Endometrial microvascular endothelial cells (primary cell): Measurements from ENCODE around the gene TENT4A. TPM values are rescaled to one million over a fixed set of nuclear protein-coding genes. Genes with fewer than 3 reads are reported as not detected.

Source experiments
- in situ Hi-C: cut with HindIII; loops from 2 replicates; pipeline ENCODE4 v1.10.0; 2017; ENCODE audit warnings: low sequenced_read_pairs, low pct_unique_long_range_greater_than_20kb; ENCODE audit errors: inconsistent ontology term
- total RNA-seq: library from RNA; depleted of rRNA; stranded (reverse); fragments of >200 nt; gene quantifications from one replicate; pipeline ENCODE4 v1.2.3, GENCODE V29; 2015; ENCODE audit errors: inconsistent ontology term

Gene TENT4A
- total RNA-seq, 1 donor from 2014 or later, result 11.5 TPM

- in situ Hi-C loops, result no loop called here
Observed at GRCh38 chr5:6775571-6775970, 62.3 kb downstream of the TENT4A start.

GRCh38 chr5:6780802-6781391, 67.7 kb downstream of the TENT4A start:
- in situ Hi-C loops, result no loop called here

GRCh38 chr5:6781716-6782115, 68.5 kb downstream of the TENT4A start:
- in situ Hi-C loops, result no loop called here

- in situ Hi-C loops, result no loop called here
Observed at GRCh38 chr5:6783787-6784186, 70.6 kb downstream of the TENT4A start.

- in situ Hi-C loops, result no loop called here
Observed at GRCh38 chr5:6784481-6784880, 71.2 kb downstream of the TENT4A start.

GRCh38 chr5:6785161-6785860, 72.1 kb downstream of the TENT4A start:
- in situ Hi-C loops, result no loop called here

GRCh38 chr5:6785861-6786180, 72.6 kb downstream of the TENT4A start:
- in situ Hi-C loops, result no loop called here

- in situ Hi-C loops, result no loop called here
Observed at GRCh38 chr5:6786786-6787495, 73.7 kb downstream of the TENT4A start.

GRCh38 chr5:6787941-6788340, 74.7 kb downstream of the TENT4A start:
- in situ Hi-C loops, result no loop called here

- in situ Hi-C loops, result no loop called here
Observed at GRCh38 chr5:6788439-6788838, 75.2 kb downstream of the TENT4A start.

- in situ Hi-C loops, result no loop called here
Observed at GRCh38 chr5:6788956-6789649, 75.9 kb downstream of the TENT4A start.

GRCh38 chr5:6790346-6790865, 77.2 kb downstream of the TENT4A start:
- in situ Hi-C loops, result no loop called here

- in situ Hi-C loops, result no loop called here
Observed at GRCh38 chr5:6791031-6791430, 77.8 kb downstream of the TENT4A start.

- in situ Hi-C loops, result no loop called here
Observed at GRCh38 chr5:6792376-6792775, 79.1 kb downstream of the TENT4A start.

- in situ Hi-C loops, result no loop called here
Observed at GRCh38 chr5:6792911-6793471, 79.8 kb downstream of the TENT4A start.

GRCh38 chr5:6801236-6801635, 88.0 kb downstream of the TENT4A start:
- in situ Hi-C loops, result no loop called here

GRCh38 chr5:6803981-6804550, 90.8 kb downstream of the TENT4A start:
- in situ Hi-C loops, result no loop called here

- in situ Hi-C loops, result no loop called here
Observed at GRCh38 chr5:6804766-6805501, 91.7 kb downstream of the TENT4A start.
